ENCODE data around the gene SSUH2. TPM values are rescaled to one million over a fixed set of nuclear protein-coding genes. Genes with fewer than 3 reads are reported as not detected.

The SSUH2 gene
- total and polyA plus RNA-seq, 9 of the 15 experiments (the other 6 are each of a cell fraction or from before 2014, with no cell fraction given), result 0.04 to 0.17 (median 0.04) TPM; not detected in 6

DNA sequence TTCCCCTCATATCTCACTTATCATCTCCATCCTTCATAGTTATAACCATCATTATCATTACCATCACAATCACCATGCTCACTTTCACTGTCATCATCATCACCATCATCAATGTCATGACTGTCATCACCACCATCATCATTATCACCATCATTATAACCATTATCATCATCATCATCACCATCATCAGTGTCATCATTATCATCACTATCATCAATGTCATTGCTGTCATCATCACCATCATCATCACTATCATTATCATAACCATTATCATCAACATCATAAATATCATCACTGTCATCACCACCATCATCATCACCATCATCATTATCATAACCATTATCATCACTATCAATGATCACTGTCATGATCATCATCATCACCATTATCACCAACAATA lies 44.1 kb downstream of the SSUH2 start (continued):
- TF ChIP-seq ATF4 (CRISPR knock-in tag; IDR thresholded peaks at IDR 0.05), result no peak
- no peak for TF ChIP-seq CREB3 (tag; conservative IDR thresholded peaks at IDR 0.05; ENCODE audit: low read depth)
- TF ChIP-seq, protein P1, sequence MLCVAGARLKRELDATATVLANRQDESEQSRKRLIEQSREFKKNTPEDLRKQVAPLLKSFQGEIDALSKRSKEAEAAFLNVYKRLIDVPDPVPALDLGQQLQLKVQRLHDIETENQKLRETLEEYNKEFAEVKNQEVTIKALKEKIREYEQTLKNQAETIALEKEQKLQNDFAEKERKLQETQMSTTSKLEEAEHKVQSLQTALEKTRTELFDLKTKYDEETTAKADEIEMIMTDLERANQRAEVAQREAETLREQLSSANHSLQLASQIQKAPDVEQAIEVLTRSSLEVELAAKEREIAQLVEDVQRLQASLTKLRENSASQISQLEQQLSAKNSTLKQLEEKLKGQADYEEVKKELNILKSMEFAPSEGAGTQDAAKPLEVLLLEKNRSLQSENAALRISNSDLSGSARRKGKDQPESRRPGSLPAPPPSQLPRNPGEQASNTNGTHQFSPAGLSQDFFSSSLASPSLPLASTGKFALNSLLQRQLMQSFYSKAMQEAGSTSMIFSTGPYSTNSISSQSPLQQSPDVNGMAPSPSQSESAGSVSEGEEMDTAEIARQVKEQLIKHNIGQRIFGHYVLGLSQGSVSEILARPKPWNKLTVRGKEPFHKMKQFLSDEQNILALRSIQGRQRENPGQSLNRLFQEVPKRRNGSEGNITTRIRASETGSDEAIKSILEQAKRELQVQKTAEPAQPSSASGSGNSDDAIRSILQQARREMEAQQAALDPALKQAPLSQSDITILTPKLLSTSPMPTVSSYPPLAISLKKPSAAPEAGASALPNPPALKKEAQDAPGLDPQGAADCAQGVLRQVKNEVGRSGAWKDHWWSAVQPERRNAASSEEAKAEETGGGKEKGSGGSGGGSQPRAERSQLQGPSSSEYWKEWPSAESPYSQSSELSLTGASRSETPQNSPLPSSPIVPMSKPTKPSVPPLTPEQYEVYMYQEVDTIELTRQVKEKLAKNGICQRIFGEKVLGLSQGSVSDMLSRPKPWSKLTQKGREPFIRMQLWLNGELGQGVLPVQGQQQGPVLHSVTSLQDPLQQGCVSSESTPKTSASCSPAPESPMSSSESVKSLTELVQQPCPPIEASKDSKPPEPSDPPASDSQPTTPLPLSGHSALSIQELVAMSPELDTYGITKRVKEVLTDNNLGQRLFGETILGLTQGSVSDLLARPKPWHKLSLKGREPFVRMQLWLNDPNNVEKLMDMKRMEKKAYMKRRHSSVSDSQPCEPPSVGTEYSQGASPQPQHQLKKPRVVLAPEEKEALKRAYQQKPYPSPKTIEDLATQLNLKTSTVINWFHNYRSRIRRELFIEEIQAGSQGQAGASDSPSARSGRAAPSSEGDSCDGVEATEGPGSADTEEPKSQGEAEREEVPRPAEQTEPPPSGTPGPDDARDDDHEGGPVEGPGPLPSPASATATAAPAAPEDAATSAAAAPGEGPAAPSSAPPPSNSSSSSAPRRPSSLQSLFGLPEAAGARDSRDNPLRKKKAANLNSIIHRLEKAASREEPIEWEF (CRISPR knock-in tag; IDR thresholded peaks at IDR 0.05), result no peak
- no peak for TF ChIP-seq DPF2 (IDR thresholded peaks at IDR 0.05)

Data from K562 (cell line).